GM18502 (cell line): ENCODE data around the gene COG4.
"Not testable (repeated sequence)": the region's sequence is repeated elsewhere in the genome, so short reads cannot be mapped to it uniquely, and the experiment has no call there.

ENCODE experiments used
- ATAC-seq: cut with Tn5 transposase; IDR thresholded peaks from one replicate; pipeline ENCODE4 v1.9.1; 2021; ENCODE audit warnings: mild to moderate bottlenecking; ENCODE audit not compliant: unreplicated experiment, poor library complexity

The COG4 gene

GRCh38 chr16:70465999-70466804, 57.2 kb downstream of the COG4 start:
- no peak for ATAC-seq

GRCh38 chr16:70463235-70463634, 60.1 kb downstream of the COG4 start:
- ATAC-seq: no peak

DNA sequence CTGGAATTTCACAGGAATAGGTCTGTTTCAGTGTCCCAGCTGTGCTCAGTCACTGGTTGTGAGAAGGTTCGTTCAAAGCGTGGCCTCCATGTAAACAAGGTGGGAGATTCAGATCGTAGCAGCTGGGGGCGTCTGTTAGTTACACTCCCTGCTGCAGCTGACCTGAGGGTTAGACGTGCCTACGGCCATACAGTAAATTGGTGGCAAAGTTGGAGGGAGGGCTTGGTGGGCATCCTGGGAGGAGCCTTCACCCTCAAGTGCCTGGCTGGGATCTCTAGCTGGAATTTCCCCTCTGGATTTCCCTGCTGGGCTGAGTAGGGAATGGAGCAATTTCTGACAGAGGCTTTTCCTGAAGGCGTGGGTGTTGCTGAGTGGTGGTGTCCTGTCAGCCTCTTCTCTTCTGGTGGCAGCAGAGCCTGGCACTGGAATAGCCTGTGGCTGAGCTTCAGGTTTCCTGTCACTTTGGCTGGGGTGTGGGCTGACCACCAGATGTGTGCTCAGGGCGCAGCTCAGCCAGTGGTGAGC, 62.6 kb downstream of the COG4 start:
- no peak for ATAC-seq

- no peak for ATAC-seq
Observed at GRCh38 chr16:70457446-70458166, 65.7 kb downstream of the COG4 start.

GRCh38 chr16:70455910-70456309, 67.4 kb downstream of the COG4 start:
- ATAC-seq: no peak

GRCh38 chr16:70454222-70455034, 68.9 kb downstream of the COG4 start, which contains the start of gene FCSK:
TSS of gene FCSK (plus strand) at chr16:70454595. CDS start at chr16:70463191, 8,596 bp downstream.
- ATAC-seq: peak; percentile 84

DNA sequence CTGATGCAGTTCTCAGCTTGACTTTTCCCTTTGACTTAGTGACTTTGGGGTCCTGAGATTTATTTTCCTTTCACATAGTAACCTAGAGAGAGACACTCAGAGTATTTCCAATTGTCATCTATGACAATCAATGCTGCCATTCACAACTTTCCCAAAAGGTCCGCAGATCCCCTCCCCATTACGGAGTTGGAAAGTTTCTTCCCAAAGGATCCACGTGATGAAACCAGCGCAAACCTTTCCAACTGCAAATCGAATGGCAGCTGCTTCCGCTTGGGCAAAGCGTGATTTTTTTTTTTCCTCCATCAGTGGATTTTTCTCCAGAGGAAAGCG, 69.5 kb downstream of the COG4 start:
- peak; percentile 11 for ATAC-seq

- ATAC-seq: no peak
Observed at GRCh38 chr16:70453117-70453891, 70.0 kb downstream of the COG4 start.

GRCh38 chr16:70451004-70451340, 72.4 kb downstream of the COG4 start:
- ATAC-seq: not testable (repeated sequence)

DNA sequence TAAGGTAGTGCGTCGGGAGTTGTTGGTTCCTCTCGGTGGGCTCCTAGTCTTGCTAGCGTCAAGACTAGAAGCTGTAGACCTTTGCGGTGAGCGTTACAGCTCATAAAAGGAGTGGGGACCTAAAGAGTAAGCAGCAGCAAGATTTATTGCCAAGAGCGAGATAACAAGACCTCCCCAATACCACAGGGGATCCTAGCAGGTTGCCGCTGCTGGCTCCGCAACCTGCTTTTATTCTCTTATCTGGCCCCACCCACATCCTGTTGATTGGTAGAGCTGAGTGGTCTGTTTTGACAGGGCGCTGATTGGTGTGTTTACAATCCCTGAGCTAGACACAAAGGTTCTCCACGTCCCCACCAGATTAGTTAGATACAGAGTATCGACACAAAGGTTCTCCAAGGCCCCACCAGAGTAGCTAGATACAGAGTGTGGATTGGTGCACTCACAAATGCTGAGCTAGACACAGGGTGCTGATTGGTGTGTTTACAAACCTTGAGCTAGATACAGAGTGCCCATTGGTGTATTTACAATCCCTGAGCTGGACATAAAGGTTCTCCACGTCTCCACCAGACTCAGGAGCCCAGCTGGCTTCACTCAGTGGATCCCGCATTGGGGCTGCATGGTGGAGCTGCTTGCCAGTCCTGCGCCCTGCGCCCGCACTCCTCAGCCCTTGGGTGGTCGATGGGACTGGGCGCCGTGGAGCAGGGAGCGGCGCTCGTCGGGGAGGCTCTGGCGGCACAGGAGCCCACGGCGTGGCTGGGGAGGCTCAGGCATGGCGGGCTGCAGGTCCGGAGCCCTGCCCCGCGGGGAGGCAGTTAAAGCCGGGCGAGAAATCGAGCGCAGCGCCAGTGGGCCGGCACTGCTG, 73.0 kb downstream of the COG4 start:
- not testable (repeated sequence) for ATAC-seq

- ATAC-seq: no peak
Observed at GRCh38 chr16:70448075-70448474, 75.3 kb downstream of the COG4 start.

DNA sequence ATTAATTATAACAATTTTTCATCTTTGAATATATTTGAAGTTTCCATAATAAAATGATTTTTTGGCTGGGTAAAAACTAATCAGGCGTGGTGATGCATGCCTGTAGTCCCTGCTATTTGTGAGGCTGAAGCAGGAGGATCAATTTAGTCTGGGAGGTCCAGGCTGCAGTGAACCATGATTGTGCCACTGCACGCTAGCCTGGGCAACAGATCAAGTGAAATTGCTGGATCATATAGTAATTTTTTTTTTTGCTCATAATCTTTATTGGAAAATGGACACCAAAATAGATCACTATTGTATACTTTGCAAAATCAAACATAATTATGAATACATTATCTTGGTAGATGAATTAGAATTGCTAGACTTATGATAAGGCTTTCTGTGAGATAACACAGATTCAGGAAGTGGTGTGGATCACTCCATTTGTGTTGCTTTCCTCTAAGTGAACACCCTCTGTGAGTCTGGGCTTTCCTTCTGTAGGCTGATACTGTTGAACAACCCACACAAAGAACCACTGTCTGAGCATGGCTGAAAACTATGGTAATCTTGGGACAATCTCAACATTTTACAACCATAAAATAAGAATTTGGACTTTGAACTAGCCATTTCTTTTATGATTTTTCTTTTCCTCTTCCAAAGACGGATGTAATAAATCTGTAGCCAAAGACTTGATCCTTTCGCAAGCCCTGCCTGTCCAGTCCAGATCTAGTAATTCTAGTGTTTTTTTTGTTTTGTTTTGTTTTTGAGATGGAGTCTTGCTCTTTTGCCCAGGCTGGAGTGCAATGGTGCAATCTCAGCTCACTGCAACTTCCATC, 78.9 kb downstream of the COG4 start:
- ATAC-seq: no peak

DNA sequence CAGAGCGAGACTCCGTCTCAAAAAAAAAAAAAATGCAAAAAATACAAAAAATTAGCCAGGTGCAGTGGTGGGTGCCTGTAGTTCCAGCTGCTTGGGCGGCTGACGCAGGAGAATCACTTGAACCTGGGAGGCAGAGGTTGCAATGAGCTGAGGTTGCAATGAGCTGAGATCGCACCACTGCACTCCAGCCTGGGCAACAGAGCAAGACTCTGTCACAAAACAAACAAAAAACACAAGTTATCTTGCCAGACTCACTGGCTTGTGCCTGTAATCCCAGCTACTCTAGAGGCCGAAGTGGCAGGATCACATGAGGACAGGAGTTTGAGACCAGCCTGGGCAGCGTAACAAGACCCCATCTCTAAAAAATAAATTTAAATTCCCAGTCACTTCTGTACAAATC, 81.0 kb downstream of the COG4 start:
- no peak for ATAC-seq

GRCh38 chr16:70441406-70441990, 81.9 kb downstream of the COG4 start:
- no peak for ATAC-seq

GRCh38 chr16:70440009-70440692, 83.2 kb downstream of the COG4 start:
- no peak for ATAC-seq

DNA sequence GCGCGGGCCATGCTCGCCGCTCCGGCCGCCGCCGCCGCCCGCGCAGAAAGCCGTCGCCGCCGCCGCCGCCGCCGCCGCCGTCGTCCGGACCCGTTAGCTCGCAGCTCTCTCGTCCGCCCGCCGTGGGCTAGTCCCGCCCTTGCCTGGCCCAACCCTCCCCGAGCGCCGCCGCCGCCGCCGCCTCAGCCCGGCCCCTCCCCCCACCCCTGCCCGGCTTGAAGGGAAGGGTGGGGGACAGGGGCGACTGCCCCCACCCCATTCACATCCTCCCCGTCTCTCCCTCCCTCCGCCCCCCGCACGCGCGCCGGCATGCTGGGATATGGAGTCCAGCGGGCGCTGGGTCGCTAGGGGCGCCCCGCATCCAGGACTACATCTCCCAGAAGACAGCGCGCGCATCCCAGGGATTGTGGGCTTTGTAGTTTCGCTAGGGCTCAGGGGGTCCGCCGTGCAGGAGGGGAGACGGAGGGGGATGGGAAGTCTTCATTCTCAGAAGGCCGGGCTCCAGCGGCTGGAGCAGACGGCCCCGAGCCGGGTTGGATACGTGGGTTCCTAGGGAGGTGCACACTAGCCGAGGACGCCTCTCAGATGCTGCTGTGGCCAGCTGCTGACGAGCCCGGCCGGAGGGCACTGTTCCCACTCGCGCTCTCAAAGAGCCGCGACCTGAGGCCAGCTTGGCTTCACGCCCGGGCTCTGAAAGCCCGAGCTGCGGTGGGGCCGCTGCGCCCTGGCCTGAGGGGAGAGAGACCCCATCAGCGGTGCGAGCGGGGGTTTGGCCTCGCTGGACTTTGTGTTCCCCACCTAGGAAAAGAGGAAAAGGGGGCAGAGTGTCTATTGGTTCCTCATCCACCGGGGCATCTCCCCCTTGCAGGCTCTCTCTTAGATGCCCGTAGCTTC, 84.1 kb downstream of the COG4 start, which contains the start of gene ST3GAL2:
ST3GAL2 (minus strand) TSS at position 132 of the 894 bp plus-strand sequence. CDS start 40,570 bp downstream, outside the sequence.
- ATAC-seq: peak; percentile 87
